ENCODE data around the gene NKAIN2.

Gene NKAIN2

DNA sequence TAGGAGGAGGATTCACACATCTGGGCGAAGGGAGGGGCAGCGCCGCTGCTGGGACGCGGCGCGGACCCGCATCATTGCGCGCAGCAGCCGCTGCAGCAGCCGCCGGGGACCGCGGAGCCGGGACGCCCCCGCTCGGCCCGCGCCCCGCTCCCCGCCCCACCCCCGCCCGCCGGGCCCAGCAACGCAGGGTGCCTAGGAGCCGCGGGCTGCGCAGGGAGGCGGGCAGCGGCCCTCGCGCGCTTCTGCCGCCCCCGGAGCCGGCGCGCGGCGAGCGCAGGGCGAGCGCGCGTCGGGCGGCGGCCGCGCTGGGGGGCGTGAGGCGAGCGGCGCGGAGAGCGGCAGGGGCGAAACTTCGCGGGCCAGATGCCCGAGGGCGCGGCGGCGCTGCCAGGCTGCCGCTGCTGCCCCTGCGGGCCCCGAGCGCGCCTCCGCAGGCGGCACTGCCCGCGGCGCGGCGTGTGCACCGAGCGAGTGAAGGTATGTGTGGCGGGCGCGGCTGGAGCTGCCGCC, at the start of gene NKAIN2:
Gene NKAIN2 (plus strand): TSS at position 362 of the 510 bp plus-strand sequence.
- in situ Hi-C loops (cut with HindIII; ENCODE audit: low sequenced_read_pairs): no loop called here
- DNase-seq (ENCODE audit: low read depth): no peak
- H3K4me3 ChIP-seq (ENCODE audit: low read depth, low read length): peak within 1 kb of the TSS; percentile 67
- TF ChIP-seq, protein P1, sequence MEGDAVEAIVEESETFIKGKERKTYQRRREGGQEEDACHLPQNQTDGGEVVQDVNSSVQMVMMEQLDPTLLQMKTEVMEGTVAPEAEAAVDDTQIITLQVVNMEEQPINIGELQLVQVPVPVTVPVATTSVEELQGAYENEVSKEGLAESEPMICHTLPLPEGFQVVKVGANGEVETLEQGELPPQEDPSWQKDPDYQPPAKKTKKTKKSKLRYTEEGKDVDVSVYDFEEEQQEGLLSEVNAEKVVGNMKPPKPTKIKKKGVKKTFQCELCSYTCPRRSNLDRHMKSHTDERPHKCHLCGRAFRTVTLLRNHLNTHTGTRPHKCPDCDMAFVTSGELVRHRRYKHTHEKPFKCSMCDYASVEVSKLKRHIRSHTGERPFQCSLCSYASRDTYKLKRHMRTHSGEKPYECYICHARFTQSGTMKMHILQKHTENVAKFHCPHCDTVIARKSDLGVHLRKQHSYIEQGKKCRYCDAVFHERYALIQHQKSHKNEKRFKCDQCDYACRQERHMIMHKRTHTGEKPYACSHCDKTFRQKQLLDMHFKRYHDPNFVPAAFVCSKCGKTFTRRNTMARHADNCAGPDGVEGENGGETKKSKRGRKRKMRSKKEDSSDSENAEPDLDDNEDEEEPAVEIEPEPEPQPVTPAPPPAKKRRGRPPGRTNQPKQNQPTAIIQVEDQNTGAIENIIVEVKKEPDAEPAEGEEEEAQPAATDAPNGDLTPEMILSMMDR (IDR thresholded peaks at IDR 0.05; ENCODE audit: low read depth, low read length, missing control alignments): no peak

DNA sequence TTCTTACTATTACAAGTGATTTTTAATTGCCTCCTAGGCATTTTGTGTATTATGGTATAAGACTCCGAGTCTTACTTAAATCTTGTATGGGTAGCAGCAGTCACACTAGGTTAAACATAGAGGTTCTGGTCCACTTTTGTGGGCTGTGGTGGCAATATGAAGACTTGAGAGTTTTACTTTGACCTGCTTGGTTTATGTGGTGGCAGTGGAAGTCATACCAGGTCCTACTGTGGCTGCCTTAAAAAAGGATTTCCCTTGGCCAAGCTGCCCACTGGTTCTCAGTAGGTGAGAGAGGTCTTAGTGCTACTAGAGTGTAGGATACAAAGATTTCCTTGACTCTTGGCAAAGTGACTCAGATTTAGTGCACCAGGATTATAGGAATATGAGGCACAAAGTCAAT, 44.2 kb upstream of the NKAIN2 start:
- in situ Hi-C loops (cut with HindIII; ENCODE audit: low sequenced_read_pairs): no loop called here
- TF ChIP-seq, protein P1 (IDR thresholded peaks at IDR 0.05; ENCODE audit: low read depth, low read length, missing control alignments): no peak
- no peak overlapping the region for H3K4me3 ChIP-seq (ENCODE audit: low read depth, low read length)
- DNase-seq (ENCODE audit: low read depth): no peak

DNA sequence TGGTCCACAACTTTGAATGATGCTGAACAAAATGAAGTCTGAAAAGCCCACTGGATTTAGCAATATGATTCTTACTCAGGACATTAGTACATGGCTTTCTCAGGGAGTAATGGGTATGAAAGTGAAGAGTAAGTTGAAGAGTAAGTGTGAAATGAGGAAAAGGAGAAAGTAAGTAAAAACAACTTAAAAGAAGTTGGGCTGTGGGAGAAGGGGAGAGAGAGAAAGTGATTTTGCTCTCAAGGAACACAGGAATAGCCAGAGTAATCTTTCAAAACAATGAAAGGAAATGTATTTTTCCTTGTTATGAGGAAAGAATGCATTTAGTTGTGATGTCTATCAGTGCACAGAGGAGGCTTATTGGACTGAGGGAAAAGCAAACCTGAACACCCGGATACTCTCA, 39.8 kb upstream of the NKAIN2 start:
- in situ Hi-C loops (cut with HindIII; ENCODE audit: low sequenced_read_pairs): no loop called here
- no peak for DNase-seq (ENCODE audit: low read depth)
- H3K4me3 ChIP-seq (ENCODE audit: low read depth, low read length): no peak overlapping the region
- TF ChIP-seq, protein P1 (IDR thresholded peaks at IDR 0.05; ENCODE audit: low read depth, low read length, missing control alignments): no peak

DNA sequence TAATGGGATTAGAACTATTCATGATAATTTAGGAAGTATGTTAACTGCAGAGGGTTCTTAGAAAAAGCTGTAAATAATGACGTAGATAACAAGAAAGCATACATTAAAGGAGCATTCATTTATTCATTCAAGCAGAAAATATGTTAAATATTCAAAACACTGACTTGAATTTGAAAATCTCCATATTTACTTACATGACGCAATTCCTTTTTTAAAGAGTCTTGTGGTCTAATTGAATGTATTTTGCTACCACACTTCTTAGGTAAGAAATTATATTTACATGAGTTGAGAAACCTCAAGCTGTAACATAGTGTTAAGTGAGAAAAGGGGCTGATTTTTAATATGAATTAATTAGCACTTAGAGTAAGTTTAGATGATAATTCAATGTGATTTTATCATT, 38.9 kb upstream of the NKAIN2 start:
- in situ Hi-C loops (cut with HindIII; ENCODE audit: low sequenced_read_pairs): no loop called here
- DNase-seq (ENCODE audit: low read depth): no peak
- TF ChIP-seq, protein P1 (IDR thresholded peaks at IDR 0.05; ENCODE audit: low read depth, low read length, missing control alignments): no peak
- no peak overlapping the region for H3K4me3 ChIP-seq (ENCODE audit: low read depth, low read length)

DNA sequence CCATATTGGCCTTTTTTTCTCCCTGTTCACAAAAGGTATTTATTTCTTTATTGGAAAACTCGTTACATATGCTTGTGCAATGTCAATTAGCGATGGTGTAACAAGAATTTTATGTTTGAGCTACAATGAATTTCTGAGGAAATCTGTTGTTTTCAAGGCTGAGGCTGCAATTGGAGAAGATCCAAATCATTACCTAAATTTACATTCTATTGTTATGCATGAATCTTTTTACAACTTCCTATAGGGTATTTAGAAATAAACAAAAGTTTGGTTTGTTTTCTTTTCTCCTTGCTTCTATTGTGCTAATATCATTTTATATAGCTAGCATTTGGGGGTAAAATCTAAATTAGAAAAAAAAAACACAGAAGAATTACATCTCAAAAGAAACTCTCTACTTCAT, 34.7 kb upstream of the NKAIN2 start:
- TF ChIP-seq, protein P1 (IDR thresholded peaks at IDR 0.05; ENCODE audit: low read depth, low read length, missing control alignments): no peak
- DNase-seq (ENCODE audit: low read depth): no peak
- in situ Hi-C loops (cut with HindIII; ENCODE audit: low sequenced_read_pairs): no loop called here
- H3K4me3 ChIP-seq (ENCODE audit: low read depth, low read length): no peak overlapping the region

DNA sequence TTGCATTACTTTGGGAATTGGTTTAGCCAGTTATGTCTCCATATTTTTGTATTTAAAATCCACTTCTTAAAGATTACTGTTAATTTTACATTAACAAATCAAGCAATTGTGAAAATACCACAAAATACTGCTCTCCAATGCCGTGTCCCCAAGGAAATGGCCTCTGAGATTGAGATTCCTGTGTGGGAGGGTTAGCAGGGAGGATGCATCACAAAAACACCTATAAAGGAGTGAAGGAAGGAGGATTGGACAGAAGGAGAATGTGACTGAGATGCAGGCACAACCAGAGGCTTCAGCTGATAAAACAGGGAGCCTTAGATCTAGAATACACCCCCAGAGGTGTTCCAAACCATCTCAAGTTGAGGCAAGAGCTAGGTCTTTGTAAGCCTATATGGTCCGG, 34.2 kb upstream of the NKAIN2 start:
- no peak for DNase-seq (ENCODE audit: low read depth)
- TF ChIP-seq, protein P1 (IDR thresholded peaks at IDR 0.05; ENCODE audit: low read depth, low read length, missing control alignments): no peak
- no peak overlapping the region for H3K4me3 ChIP-seq (ENCODE audit: low read depth, low read length)
- in situ Hi-C loops (cut with HindIII; ENCODE audit: low sequenced_read_pairs): no loop called here
